TTC549 (cell line): Measurements from ENCODE around the gene ATOSB.
A peak's percentile ranks its signal among the peaks of the same experiment; 100 is the strongest.

Experiments
- FAIRE-seq: peaks from 2 replicates; lab custom pipeline; 2012; peaks lifted over from hg19 to GRCh38; lab: Jason Lieb, UNC

ATOSB gene

GRCh38 chr9:35112257-35113020, 3.2 kb downstream of the ATOSB start:
- no peak for FAIRE-seq

- peak; percentile 46 for FAIRE-seq
Observed at GRCh38 chr9:35111001-35111933, 4.4 kb downstream of the ATOSB start.

- no peak for FAIRE-seq
Observed at GRCh38 chr9:35110327-35110761, 5.3 kb downstream of the ATOSB start.

- FAIRE-seq = no peak
Observed at GRCh38 chr9:35108946-35109575, 6.6 kb downstream of the ATOSB start.

- no peak for FAIRE-seq
Observed at GRCh38 chr9:35108461-35108860, 7.2 kb downstream of the ATOSB start.

GRCh38 chr9:35107297-35108290, 8.1 kb downstream of the ATOSB start:
- no peak for FAIRE-seq

- no peak for FAIRE-seq
Observed at GRCh38 chr9:35106343-35106730, 9.3 kb downstream of the ATOSB start.

- FAIRE-seq = no peak
Observed at GRCh38 chr9:35105571-35106342, 9.9 kb downstream of the ATOSB start.

GRCh38 chr9:35105126-35105525, 10.5 kb downstream of the ATOSB start:
- no peak for FAIRE-seq

- FAIRE-seq = no peak
Observed at GRCh38 chr9:35104586-35104985, 11.1 kb downstream of the ATOSB start.

- FAIRE-seq = no peak
Observed at GRCh38 chr9:35103660-35104191, 11.9 kb downstream of the ATOSB start.

- FAIRE-seq = peak; percentile 73
Observed at GRCh38 chr9:35102769-35103659, 12.6 kb downstream of the ATOSB start, which contains the start of gene STOML2. TSS of gene STOML2 (minus strand) at chr9:35103131. CDS start at chr9:35103094, 37 bp downstream.

GRCh38 chr9:35102465-35102768, 13.2 kb downstream of the ATOSB start:
- FAIRE-seq = no peak

GRCh38 chr9:35097573-35097972, 18.1 kb downstream of the ATOSB start:
- no peak for FAIRE-seq

- no peak for FAIRE-seq
Observed at GRCh38 chr9:35096035-35096849, 19.4 kb downstream of the ATOSB start, which contains the start of gene PIGO. TSS of gene PIGO (minus strand) at chr9:35096591. CDS start at chr9:35095565, 1,026 bp downstream.

- FAIRE-seq = no peak
Observed at GRCh38 chr9:35091536-35091935, 24.1 kb downstream of the ATOSB start.

GRCh38 chr9:35089434-35089833, 26.2 kb downstream of the ATOSB start:
- FAIRE-seq = no peak

- no peak for FAIRE-seq
Observed at GRCh38 chr9:35085078-35085477, 30.6 kb downstream of the ATOSB start.
